ENCODE measurements around the gene SLC49A3.
A peak's percentile ranks its signal among the peaks of the same experiment; 100 is the strongest.
"Not testable (repeated sequence)": the region's sequence is repeated elsewhere in the genome, so short reads cannot be mapped to it uniquely, and the experiment has no call there.

Gene SLC49A3

DNA sequence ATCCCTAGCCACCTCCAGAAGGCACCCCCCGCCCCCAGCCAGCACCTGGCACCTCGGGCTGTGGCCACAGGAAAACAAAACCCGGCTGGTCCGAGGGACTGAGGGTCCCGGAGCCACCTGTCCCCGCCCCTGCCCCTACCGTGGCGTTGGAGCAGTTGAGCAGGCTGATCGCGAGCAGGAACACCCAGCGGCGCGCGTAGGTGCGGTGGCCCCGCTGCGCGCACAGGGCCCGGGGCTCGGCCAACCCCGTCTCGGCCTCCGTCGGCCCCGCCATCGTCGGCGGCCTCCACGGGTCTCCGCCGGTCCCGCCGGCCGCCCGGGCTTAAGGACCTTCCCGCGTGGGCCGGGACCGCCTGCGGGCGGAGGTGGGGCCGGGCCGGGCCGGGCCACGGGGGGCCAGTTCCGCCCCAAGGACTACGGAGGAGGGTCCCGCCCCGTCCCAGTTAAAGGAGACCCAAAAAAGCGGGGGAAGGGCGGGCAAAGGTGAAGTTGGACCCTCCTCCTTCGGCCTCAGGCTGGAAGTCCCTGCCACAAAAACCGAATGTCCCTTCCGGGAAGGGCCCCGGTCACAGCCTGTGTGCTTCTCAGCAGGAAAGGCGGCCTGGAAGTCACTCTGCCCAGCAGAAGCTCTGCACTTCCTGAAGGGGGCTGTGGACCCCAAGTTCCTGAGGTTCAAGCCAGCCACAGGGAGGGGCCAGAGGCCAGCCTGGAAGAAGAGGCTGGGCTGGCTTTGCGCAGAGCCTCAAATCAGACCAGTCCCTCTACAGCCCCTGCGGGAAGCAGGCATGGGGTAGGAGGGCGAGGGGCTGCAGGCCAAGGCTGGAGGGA, at the start of gene SLC49A3:
Gene SLC49A3, minus strand, starts transcription at position 298 of the 828 bp plus-strand sequence. Its CDS starts 24 bp downstream, at position 274.
- peak within 1 kb of the TSS; percentile 61 to 68 for H3K4me3 ChIP-seq (ENCODE audit: low read depth in 1 of 2, low read length in 1 of 2)
- TF ChIP-seq, protein P1, sequence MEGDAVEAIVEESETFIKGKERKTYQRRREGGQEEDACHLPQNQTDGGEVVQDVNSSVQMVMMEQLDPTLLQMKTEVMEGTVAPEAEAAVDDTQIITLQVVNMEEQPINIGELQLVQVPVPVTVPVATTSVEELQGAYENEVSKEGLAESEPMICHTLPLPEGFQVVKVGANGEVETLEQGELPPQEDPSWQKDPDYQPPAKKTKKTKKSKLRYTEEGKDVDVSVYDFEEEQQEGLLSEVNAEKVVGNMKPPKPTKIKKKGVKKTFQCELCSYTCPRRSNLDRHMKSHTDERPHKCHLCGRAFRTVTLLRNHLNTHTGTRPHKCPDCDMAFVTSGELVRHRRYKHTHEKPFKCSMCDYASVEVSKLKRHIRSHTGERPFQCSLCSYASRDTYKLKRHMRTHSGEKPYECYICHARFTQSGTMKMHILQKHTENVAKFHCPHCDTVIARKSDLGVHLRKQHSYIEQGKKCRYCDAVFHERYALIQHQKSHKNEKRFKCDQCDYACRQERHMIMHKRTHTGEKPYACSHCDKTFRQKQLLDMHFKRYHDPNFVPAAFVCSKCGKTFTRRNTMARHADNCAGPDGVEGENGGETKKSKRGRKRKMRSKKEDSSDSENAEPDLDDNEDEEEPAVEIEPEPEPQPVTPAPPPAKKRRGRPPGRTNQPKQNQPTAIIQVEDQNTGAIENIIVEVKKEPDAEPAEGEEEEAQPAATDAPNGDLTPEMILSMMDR (IDR thresholded peaks at IDR 0.05), result no peak
- peaks cover 49 to 55% of the 10 kb centered on the region in 2 experiments for H3K4me1 ChIP-seq (ENCODE audit: control insufficient read depth in 1 of 2, insufficient read depth in 1 of 2, low read depth in 1 of 2, low read length in 1 of 2)
- H3K27ac ChIP-seq, result peak within 1 kb of the TSS; percentile 98
- no peaks in the 10 kb centered on the region for H3K36me3 ChIP-seq
- no peaks in the 10 kb centered on the region for H3K27me3 ChIP-seq
- H3K9me3 ChIP-seq, result no peaks in the 10 kb centered on the region

- H3K4me1 ChIP-seq (ENCODE audit: control insufficient read depth in 1 of 2, insufficient read depth in 1 of 2, low read depth in 1 of 2, low read length in 1 of 2); H3K9me3 ChIP-seq; H3K4me3 ChIP-seq (ENCODE audit: low read depth in 1 of 2, low read length in 1 of 2); H3K27ac ChIP-seq; H3K27me3 ChIP-seq: not testable (repeated sequence)
- peaks cover 93% of the 10 kb centered on the region for H3K36me3 ChIP-seq
These were observed 47.6 kb upstream of the SLC49A3 start for GRCh38 chr4:736561-736960.

DNA sequence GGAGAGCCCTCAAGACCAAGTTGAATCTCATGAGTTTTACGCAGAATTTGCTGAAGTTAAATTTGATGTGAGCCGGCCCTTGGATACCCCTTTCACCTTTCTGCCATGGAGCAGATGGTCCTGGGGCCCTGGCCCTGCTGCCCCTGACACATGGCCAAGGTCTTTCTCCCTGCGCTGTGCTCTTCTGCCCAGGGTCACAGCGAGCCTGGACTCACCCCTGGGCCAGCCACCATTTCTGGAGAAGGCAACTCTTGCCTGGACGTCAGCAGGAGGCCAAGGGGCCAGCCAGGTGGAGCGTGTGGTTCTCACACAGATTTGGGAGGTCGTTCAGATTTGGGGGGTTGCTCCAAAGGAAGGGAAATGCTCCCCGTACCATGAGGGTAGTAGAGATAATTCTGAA, 46.6 kb upstream of the SLC49A3 start:
- Histone ChIP-seq H3K36me3 (peaks cover 92% of the 10 kb centered on the region), H3K27ac (no peak overlapping the region), H3K4me3 (ENCODE audit: low read depth in 1 of 2, low read length in 1 of 2) (no peak overlapping the region), H3K4me1 (ENCODE audit: control insufficient read depth in 1 of 2, insufficient read depth in 1 of 2, low read depth in 1 of 2, low read length in 1 of 2) (no peaks in the 10 kb centered on the region), H3K27me3 (no peaks in the 10 kb centered on the region), H3K9me3 (no peaks in the 10 kb centered on the region)
- TF ChIP-seq, protein P1 (IDR thresholded peaks at IDR 0.05), result no peak

- Histone ChIP-seq H3K27me3 (no peaks in the 10 kb centered on the region), H3K36me3 (peaks cover 92% of the 10 kb centered on the region), H3K4me1 (ENCODE audit: control insufficient read depth in 1 of 2, insufficient read depth in 1 of 2, low read depth in 1 of 2, low read length in 1 of 2) (no peaks in the 10 kb centered on the region), H3K4me3 (ENCODE audit: low read depth in 1 of 2, low read length in 1 of 2) (no peak overlapping the region), H3K9me3 (no peaks in the 10 kb centered on the region), H3K27ac (no peak overlapping the region)
- TF ChIP-seq, protein P1 (IDR thresholded peaks at IDR 0.05), result no peak
These were observed 46.0 kb upstream of the SLC49A3 start for GRCh38 chr4:734951-735350.

DNA sequence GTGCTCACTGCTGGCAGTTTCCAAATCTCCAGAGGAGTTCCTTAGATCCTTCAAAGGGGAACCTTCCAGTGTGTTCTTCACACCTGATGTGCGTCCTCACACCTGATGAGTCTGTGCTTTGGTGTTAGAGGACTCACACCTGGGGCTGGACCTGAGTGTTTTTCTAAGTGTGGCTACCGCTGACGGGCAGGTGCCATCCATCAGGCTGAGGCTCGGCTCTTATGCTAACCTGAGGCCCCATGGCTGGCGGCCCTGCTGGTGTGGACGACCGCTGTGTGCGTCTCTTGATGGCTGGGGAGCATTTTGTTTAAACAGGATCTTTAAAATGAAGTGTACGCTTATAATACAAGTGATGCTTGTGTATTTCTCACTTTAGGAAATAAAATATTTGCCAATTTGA, 45.1 kb upstream of the SLC49A3 start:
- TF ChIP-seq, protein P1 (IDR thresholded peaks at IDR 0.05), result no peak
- Histone ChIP-seq H3K27me3 (no peaks in the 10 kb centered on the region), H3K36me3 (peaks cover 88% of the 10 kb centered on the region), H3K4me3 (ENCODE audit: low read depth in 1 of 2, low read length in 1 of 2) (no peak overlapping the region), H3K27ac (no peak overlapping the region), H3K9me3 (no peaks in the 10 kb centered on the region), H3K4me1 (ENCODE audit: control insufficient read depth in 1 of 2, insufficient read depth in 1 of 2, low read depth in 1 of 2, low read length in 1 of 2) (no peaks in the 10 kb centered on the region)

GRCh38 chr4:733631-733980, 44.7 kb upstream of the SLC49A3 start:
- Histone ChIP-seq H3K9me3 (no peaks in the 10 kb centered on the region), H3K36me3 (peaks cover 85% of the 10 kb centered on the region), H3K4me1 (ENCODE audit: control insufficient read depth in 1 of 2, insufficient read depth in 1 of 2, low read depth in 1 of 2, low read length in 1 of 2) (no peaks in the 10 kb centered on the region), H3K4me3 (ENCODE audit: low read depth in 1 of 2, low read length in 1 of 2) (no peak overlapping the region), H3K27ac (no peak overlapping the region), H3K27me3 (no peaks in the 10 kb centered on the region)
- TF ChIP-seq, protein P1 (IDR thresholded peaks at IDR 0.05), result no peak
